Measurements from ENCODE around the gene ARHGAP24.

DNA sequence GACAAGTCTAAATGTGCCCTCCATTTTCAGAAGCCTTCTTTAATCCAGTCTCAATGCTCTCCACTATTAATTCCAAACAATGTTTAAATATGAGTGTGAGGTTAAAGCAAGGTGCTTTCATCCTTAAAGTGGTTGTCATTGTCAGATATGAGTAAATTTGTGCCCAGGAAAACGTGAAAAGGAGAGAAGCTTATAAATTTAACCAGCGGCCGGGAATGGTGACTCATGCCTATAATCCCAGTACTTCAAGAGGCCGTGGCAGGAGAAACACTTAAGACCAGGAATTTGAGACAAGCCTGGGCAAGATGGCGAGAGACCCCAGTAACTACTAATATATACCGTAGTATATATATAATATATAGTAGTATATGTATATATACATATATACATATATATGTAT is 270.0 kb downstream of the ARHGAP24 start:
- no peak for TF ChIP-seq CTCF (IDR thresholded peaks at IDR 0.05)
- no peak for TF ChIP-seq POLR2AphosphoS5 (IDR thresholded peaks at IDR 0.05; ENCODE audit: low read depth, low read length)
- no peak for TF ChIP-seq REST (IDR thresholded peaks at IDR 0.05; ENCODE audit: insufficient read depth in 1 of 2, low read depth in 2 of 2, low read length in 1 of 2)
- TF ChIP-seq TCF7L2 (IDR thresholded peaks at IDR 0.05; ENCODE audit: low read depth, low read length), result no peak
- TF ChIP-seq SIN3A (IDR thresholded peaks at IDR 0.05; ENCODE audit: borderline replicate concordance, insufficient read depth, low read depth, low read length), result no peak
